HG02938 (cell line): ENCODE measurements around the gene PRDM10.
"Not testable (repeated sequence)": the region's sequence is repeated elsewhere in the genome, so short reads cannot be mapped to it uniquely, and the experiment has no call there.

Source experiments
- ATAC-seq: cut with Tn5 transposase; IDR thresholded peaks from one replicate; pipeline ENCODE4 v1.9.1; 2021; ENCODE audit warnings: mild to moderate bottlenecking, moderate library complexity; ENCODE audit not compliant: unreplicated experiment

The PRDM10 gene, protein sequence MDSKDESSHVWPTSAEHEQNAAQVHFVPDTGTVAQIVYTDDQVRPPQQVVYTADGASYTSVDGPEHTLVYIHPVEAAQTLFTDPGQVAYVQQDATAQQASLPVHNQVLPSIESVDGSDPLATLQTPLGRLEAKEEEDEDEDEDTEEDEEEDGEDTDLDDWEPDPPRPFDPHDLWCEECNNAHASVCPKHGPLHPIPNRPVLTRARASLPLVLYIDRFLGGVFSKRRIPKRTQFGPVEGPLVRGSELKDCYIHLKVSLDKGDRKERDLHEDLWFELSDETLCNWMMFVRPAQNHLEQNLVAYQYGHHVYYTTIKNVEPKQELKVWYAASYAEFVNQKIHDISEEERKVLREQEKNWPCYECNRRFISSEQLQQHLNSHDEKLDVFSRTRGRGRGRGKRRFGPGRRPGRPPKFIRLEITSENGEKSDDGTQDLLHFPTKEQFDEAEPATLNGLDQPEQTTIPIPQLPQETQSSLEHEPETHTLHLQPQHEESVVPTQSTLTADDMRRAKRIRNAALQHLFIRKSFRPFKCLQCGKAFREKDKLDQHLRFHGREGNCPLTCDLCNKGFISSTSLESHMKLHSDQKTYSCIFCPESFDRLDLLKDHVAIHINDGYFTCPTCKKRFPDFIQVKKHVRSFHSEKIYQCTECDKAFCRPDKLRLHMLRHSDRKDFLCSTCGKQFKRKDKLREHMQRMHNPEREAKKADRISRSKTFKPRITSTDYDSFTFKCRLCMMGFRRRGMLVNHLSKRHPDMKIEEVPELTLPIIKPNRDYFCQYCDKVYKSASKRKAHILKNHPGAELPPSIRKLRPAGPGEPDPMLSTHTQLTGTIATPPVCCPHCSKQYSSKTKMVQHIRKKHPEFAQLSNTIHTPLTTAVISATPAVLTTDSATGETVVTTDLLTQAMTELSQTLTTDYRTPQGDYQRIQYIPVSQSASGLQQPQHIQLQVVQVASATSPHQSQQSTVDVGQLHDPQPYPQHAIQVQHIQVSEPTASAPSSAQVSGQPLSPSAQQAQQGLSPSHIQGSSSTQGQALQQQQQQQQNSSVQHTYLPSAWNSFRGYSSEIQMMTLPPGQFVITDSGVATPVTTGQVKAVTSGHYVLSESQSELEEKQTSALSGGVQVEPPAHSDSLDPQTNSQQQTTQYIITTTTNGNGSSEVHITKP

DNA sequence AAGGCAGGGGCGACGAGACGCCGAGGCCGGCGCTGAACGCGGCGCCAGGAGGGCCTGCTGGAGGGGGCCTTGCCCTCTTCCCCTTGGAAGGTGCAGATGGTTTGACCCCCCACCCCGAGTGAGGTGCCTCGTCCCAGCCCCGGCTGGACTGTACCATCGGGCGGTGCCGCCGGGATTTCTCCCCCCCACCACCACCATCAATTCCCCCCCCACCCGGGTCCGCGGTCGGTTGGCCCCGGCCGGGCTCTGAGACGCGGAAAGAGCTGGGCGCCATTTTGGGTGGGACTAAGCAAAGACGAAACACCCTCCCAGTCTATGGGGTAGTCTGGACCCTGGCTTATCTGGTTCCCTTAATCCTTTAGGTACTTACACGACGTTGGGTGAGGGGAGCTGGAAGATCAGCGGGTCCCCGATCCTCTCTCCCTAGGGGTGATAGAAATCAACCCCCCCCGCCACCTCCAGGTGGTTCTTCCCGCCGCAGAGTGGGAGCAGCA lies at the start of gene PRDM10:
Gene PRDM10 (minus strand): TSS at position 484 of the 494 bp plus-strand sequence. CDS start 41,871 bp downstream, outside the sequence.
- peak; percentile 43 for ATAC-seq

GRCh38 chr11:130051082-130051481 lies 48.4 kb upstream of the PRDM10 start:
- ATAC-seq = no peak

GRCh38 chr11:130050257-130050656 lies 47.6 kb upstream of the PRDM10 start:
- no peak for ATAC-seq

GRCh38 chr11:130049328-130049771 lies 46.7 kb upstream of the PRDM10 start:
- no peak for ATAC-seq

DNA sequence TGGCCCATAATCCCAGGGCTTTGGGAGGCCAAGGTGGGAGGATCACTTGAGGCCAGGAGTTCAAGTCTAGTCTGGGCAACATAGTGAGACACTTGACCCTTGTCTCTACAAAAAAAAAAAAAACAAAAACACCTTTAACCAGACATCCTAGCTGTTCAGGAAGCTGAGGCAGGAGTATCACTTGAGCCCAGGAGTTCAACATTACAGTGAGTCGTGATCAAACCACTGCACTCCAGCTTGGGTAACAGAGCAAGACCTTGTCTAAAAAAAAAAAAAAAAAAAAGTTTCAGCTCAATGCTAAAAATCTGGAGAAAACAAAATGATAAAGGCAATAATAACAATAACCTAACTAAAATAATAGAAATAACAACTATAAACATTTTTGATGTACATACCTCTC lies 44.5 kb upstream of the PRDM10 start:
- ATAC-seq = no peak

- ATAC-seq = no peak
Measured at GRCh38 chr11:130043575-130043974, 40.9 kb upstream of the PRDM10 start.

DNA sequence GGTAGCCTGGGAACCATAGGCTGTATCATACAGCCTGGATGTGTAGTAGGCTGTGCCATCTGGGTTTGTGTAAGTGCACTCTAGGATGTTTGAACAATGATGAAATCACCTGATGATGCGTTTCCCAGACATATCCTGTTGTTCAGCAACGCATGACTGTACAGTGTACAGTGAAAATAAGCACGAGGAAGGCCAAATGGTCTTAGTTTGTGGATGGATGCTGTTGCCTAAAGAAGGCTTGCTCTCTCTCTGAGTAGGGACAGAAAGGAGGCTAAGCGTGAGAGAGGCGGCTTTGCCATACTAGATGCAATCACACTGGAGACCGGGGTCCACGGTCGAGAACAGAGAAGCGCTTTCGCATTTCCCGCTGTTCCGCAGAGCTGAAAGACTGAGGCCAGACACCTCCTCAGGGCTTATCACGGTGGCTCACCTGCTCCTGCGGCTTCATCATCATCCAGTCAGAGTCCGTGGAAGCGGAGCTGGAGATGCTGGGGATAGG lies 39.5 kb upstream of the PRDM10 start:
- ATAC-seq = no peak

DNA sequence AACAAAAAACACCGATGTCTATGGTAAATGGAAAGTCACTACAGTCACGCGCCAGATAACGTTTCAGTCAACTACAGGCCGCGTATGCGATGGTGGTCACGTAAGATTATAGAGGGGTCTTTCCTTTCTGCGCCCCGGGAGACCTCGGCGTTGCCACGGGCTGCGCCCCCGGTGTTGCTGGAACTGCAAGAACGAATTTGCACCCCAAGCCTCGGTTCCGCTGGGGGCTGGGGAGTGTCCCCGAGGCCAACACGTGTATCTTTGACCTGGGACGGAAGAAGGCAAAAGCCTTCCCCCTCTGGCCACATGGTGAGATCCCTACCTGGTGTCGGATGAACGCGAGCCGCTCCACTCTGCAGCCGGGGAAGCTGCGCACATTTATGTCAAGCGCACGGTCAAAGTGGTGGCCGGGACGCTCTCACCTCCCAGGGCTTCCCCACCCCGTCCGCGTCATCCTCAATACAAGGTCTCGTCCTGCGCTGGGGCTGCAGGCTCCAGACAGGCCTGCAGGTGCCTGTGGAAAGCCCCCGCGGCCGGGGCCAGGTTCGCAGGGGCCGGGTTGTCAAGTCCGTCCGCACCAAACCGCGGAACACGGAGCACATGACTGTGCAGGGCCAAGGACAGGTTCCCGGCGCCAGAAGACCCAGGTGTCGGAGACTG lies 37.8 kb upstream of the PRDM10 start:
- no peak for ATAC-seq

DNA sequence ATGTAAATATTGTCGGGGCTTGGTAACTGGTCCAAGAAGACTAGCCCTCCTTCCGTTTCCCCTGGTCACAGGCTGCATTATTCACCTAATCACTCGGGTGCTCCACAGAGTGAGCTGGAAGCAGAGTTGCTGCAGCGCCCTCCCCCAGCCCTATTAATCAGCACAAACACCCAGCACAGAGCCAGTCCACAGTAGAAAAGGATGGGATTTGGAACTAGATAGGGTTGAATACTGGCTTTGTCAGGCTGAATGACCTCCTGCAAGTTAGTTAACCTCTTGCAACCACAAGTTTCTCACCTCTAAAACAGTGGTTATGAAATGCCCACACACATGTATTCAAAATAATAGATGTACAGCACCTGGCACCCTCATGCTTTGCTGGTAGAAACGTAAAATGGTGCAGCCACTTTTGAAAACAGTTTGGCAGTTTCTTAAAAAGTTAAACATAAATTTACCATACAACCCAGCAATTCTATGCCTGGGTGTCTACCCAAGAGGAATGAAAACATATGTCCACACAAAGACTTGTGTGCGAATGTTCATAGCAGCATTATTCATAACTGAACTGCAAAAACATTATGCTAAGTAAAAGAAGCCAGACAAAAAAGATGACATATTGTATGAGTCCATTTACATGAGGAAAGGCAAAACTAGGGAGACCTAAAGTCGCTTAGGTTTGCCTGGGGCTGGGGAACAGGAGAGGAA lies 35.4 kb upstream of the PRDM10 start:
- ATAC-seq = no peak

DNA sequence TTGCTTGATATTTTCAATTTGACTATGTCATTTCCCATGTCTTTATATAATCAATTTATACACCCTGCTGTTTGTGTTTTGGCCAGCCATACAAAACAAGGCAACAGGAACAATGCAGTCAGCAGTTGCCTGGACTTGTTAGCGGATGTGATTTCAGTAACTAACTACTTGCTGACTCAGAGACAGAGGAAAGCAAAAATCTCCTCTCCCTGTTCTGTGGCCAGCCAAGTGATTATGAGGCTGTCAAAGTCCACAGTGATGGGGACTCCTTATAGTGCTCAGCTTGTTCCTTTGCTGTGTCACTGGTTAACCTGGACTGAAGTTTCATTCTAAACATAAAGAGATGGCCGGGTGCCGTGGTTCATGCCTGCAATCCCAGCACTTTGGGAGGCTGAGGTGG lies 34.4 kb upstream of the PRDM10 start:
- ATAC-seq = no peak

DNA sequence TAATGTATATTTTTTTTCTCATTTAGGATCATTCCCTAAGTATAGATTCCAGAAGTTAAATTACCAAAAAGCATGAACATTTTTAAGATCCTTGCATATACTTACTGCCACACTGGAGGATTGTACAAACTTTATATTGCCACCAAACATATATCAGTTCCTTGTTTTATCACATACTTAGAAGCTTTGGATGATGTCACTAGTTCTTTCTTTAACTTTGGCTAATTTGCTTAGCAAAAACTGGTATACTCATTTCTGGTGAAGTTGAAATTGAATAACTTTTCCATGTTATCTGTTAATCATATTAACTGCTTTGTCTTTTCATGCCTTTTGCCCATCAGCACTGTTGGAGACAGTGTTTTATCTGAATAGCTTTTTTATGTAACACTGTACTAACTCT lies 31.6 kb upstream of the PRDM10 start:
- ATAC-seq = no peak

DNA sequence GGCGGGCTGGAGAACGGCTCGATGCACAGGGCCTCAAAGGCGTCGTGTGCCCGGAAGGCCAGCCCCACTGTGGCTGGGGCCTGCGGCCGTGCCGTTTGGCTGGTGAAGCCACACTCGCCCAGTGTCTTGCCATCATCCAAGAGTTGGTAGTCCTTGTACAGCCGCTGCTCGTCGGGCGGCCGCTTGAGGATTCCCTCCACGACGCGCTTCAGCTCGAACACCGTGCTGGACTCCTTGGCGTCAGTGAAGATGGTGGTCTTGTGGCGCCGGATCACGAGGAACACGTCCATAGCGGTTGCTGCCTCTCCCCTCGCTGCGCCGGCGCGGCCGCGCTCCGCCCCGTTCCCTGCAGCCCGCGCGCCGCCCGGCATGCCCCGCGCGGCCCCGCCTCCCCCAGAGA lies 30.3 kb upstream of the PRDM10 start:
- ATAC-seq = no peak

DNA sequence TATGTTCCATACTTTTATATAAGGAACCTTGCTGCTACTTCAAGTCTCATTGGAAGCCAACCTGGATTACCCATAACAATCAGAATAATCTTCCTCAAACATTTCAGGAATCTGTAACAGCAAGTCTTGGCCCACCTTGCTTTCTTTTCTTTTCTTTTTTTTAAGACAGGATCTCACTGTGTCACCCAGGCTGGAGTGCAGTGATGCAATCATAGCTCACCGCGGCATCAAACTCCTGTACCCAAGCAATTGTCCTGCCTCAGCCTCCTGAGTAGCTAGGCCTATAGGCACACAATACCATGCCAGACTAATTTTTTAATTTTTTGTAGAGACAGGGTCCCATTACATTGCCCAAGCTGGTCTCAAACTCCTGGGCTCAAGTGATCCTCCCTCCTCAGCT lies 29.3 kb upstream of the PRDM10 start:
- ATAC-seq = no peak

GRCh38 chr11:130031056-130031455 lies 28.4 kb upstream of the PRDM10 start:
- ATAC-seq = no peak

DNA sequence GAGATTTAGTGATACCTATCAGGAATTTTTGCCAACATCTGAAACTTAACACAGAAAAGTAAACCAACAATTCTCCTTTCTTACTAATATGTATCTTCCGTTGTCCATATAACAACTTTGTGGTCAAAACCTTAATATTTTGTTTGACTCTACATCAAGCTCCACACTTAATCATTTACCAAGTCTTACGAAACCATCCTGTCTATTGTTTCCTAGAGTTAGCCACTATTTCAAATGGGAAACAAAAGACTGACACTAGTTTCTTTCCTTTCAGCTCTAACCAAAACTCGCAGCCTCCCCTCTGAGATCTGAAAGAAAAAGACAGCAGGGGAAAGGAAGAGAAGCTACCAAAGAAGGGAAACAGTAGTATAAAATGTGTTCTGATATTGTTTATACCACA lies 26.5 kb upstream of the PRDM10 start:
- no peak for ATAC-seq

DNA sequence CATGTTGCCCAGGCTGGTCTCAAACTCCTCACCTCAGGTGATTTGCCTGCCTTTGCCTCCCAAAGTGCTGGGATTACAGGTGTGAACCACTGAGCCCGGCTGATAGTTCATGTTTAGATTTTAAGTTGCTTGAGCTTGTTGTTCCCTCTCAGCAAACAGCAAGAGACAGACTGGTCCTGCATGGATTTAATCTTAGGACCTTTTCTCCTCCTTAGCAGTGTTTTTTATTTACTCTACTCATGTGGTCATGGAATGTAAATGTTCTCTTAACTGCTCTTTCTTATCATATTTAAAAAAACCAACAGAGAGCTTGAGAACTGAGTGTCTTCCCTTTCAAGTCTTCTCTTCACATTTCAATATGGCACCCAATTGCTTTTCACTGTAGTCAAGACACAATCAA lies 22.7 kb upstream of the PRDM10 start:
- no peak for ATAC-seq

DNA sequence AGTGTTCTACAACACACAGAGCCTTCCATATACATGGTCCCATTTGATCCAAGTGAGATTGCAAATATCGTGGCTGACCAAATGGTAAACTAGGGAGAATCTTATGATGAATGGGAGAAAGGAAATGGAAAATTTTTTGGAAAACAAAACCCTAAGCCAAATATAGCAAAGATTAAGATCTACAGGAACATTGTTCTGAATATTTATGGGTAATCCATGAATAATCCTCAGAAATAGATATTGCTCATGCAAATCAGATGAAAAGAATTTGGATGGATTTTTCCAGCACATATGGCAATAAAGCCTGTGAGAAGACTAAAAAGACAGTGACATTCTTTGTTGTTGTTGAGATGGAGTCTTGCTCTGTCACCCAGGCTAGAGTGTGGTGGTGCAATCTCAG lies 21.7 kb upstream of the PRDM10 start:
- ATAC-seq = no peak

GRCh38 chr11:130023204-130023603 lies 20.6 kb upstream of the PRDM10 start:
- peak; percentile 88 for ATAC-seq

- ATAC-seq = no peak
Measured at GRCh38 chr11:130022799-130023198, 20.2 kb upstream of the PRDM10 start.

GRCh38 chr11:130021606-130022005 lies 19.0 kb upstream of the PRDM10 start:
- not testable (repeated sequence) for ATAC-seq
